Bronchial epithelial cell (primary cell): ENCODE measurements around the gene RMND1. TPM values are rescaled to one million over a fixed set of nuclear protein-coding genes. Genes with fewer than 3 reads are reported as not detected.
A peak's percentile ranks its signal among the peaks of the same experiment; 100 is the strongest.

ENCODE experiments used
- DNase-seq: peaks from one replicate; pipeline ENCODE4 v3.0.0-alpha.2; 2010; ENCODE audit warnings: low read depth
- FAIRE-seq: peaks from 2 replicates; lab custom pipeline; 2011; peaks lifted over from hg19 to GRCh38; lab: Jason Lieb, UNC
- H3K27me3 ChIP-seq: 2 replicates; pipeline ENCODE4 v1.5.1; 2011; ENCODE audit warnings: low read length; ENCODE audit not compliant: control insufficient read depth, insufficient read depth
- H3K36me3 ChIP-seq: 2 replicates; pipeline ENCODE4 v1.5.1; 2011; ENCODE audit warnings: low read length; ENCODE audit not compliant: control insufficient read depth, insufficient read depth
- H3K4me3 ChIP-seq: 2 replicates; pipeline ENCODE4 v1.5.1; 2011; ENCODE audit warnings: mild to moderate bottlenecking, low read depth, low read length, control low read depth
- total RNA-seq: library from RNA; depleted of rRNA; stranded (reverse); fragments of >200 nt; gene quantifications from 2 replicates; pipeline ENCODE4 v1.2.1, GENCODE V29; 2014
- TF ChIP-seq, protein P1 (sequence below): IDR thresholded peaks from 2 replicates; pipeline ENCODE4 v1.5.1; 2011; ENCODE audit warnings: mild to moderate bottlenecking, moderate library complexity, low read length, control low read depth, inconsistent platforms; ENCODE audit not compliant: insufficient read depth, severe bottlenecking

RMND1 gene
- total RNA-seq, 1 donor from 2014 or later: 51.6 TPM

DNA sequence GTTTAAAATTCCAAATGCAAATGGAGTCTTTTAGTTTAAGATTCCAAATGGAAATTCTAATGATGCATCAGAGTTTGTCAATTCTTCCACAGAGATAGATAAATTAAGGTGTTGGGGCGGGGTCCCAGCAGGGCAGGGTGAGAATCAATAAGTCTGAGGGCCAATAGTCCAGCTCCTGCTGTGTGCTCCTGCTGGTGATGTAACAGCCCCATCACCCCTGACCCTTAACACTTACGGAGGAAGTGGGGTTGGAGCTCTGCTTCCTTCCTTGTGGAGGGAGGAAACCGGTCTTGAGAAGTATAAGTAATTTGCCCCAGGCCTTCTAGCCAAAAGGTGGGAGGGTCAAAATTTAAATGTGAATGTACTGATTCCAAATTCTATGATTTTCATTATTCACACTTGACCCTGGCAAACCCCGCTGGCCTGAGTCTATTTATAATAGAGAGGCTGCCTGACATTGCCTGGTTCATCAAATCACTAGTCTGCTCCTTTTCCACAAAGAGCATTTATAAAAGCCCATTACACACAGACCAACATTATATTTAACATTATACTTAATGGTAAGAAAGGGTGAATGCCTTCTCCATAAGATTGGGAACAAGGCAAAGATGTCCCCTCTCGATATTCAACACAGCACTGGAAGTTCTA is 77.8 kb downstream of the RMND1 start:
- Histone ChIP-seq H3K4me3 (no peak overlapping the region), H3K27me3 (no peaks in the 10 kb centered on the region), H3K36me3 (peaks cover 4% of the 10 kb centered on the region)
- no peak for FAIRE-seq
- TF ChIP-seq, protein P1, sequence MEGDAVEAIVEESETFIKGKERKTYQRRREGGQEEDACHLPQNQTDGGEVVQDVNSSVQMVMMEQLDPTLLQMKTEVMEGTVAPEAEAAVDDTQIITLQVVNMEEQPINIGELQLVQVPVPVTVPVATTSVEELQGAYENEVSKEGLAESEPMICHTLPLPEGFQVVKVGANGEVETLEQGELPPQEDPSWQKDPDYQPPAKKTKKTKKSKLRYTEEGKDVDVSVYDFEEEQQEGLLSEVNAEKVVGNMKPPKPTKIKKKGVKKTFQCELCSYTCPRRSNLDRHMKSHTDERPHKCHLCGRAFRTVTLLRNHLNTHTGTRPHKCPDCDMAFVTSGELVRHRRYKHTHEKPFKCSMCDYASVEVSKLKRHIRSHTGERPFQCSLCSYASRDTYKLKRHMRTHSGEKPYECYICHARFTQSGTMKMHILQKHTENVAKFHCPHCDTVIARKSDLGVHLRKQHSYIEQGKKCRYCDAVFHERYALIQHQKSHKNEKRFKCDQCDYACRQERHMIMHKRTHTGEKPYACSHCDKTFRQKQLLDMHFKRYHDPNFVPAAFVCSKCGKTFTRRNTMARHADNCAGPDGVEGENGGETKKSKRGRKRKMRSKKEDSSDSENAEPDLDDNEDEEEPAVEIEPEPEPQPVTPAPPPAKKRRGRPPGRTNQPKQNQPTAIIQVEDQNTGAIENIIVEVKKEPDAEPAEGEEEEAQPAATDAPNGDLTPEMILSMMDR: no peak
- DNase-seq: no peak

DNA sequence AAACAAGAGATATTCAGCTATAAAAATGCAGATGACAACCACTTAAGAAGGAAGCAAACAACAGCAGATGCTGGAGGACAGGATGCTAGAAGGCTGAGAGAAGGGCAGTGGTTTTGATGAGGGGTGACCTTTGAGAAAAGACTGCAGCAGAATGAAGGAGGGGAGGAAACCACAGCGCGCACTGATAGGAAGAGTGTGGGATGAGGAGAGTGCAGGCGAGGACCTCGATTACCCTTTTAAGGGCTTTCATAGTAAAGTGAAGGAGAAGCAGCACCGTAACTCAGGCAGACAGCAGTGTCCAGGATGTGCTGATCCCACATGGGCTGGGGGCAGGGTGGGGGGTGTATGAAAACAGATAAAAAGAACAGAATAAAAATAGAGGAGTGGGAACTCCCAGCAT is 79.8 kb downstream of the RMND1 start:
- FAIRE-seq: no peak
- peaks cover 4% of the 10 kb centered on the region for H3K36me3 ChIP-seq
- TF ChIP-seq, protein P1: no peak

DNA sequence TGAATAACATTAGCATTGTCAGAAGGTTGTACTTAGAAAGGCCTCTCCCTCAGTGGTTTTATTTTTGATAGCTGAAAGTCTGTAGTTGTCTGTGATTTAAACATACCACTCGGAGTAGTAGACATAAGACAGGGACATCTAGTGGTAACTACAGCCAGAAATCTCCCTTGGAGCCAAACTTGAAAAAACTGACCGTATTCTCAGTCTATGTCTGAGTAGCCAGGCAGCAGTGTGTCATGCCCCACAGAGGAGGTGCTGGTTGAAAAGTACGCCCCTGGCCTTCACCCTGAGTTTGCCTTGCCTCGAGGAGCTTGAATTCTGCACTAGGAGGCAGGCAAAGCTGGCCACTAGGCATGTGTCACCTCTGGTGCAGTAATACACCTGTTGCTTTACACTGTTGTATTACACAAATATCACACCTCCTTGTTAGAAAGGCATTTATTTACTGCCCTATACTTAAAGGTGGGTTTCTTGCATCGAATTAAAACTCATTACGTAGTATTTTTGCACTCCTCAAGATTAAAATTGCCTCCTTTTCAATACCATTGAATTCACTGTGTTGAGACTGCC is 81.3 kb downstream of the RMND1 start:
- FAIRE-seq (no peak), DNase-seq (peak; percentile 15)
- Histone ChIP-seq H3K27me3 (no peaks in the 10 kb centered on the region), H3K36me3 (peaks cover 12% of the 10 kb centered on the region), H3K4me3 (no peak overlapping the region)
- TF ChIP-seq, protein P1: no peak

More for the DNA sequence above, 79.8 kb downstream of the RMND1 start:
- H3K27me3 ChIP-seq: no peaks in the 10 kb centered on the region
- no peak overlapping the region for H3K4me3 ChIP-seq
- no peak for DNase-seq

DNA sequence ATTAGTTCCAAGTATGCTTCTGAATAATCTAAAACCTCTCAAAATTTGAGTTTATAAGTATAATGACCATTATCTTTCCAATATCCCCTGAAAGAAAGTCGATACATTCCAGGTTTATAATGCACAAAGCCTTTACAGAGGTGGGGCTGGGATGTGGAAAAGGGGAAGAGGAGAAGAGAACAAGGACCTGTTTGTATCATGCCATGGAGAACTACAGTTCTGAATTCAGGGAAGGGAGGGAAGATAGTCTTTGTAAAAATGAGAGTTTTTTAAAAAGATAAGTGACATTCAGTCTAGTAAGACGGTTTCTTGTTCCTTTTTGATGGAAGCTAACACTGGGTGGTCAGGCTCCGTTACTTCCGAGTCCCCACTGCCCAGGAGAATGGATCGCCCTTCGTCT is 86.7 kb downstream of the RMND1 start:
- Histone ChIP-seq H3K36me3 (peaks cover 8% of the 10 kb centered on the region), H3K4me3 (no peak overlapping the region), H3K27me3 (no peaks in the 10 kb centered on the region)
- TF ChIP-seq, protein P1: no peak
- FAIRE-seq: no peak
- DNase-seq: no peak

DNA sequence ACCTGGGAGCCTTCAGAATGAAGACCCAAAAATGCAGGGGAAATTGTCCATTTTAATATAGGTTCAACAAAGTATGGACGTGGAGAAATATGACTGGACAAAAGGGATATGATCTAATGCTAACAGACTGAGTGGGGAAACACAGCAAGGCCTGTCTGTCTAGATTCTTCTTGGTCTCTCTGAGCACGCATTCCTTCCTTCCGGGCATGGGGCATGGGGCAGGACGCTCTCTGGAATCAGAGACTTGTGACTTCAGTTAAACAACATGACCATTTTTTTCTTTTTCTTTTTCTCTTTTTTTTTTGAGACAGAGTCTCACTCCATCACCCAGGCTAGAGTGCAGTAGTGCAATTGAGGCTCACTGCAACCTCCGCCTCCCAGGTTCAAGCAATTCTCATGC is 92.4 kb downstream of the RMND1 start:
- FAIRE-seq (no peak), DNase-seq (no peak)
- Histone ChIP-seq H3K4me3 (no peak overlapping the region), H3K27me3 (no peaks in the 10 kb centered on the region), H3K36me3 (no peaks in the 10 kb centered on the region)
- TF ChIP-seq, protein P1: no peak
